HL-60 (cell line): ENCODE data around the gene NPNT.

Experiments
- CTCF ChIP-seq: IDR thresholded peaks from one replicate; pipeline ENCODE4 v1.5.1; 2011; ENCODE audit warnings: low read length, control low read depth, inconsistent platforms; ENCODE audit not compliant: insufficient read depth
- GABPA ChIP-seq: IDR thresholded peaks from 2 replicates; pipeline ENCODE4 v1.6.1; 2012; ENCODE audit warnings: low read depth
- POLR2AphosphoS5 ChIP-seq: IDR thresholded peaks from 2 replicates; pipeline ENCODE4 v1.6.1; 2012; ENCODE audit warnings: low read depth
- REST ChIP-seq: IDR thresholded peaks from 2 replicates; pipeline ENCODE4 v1.6.1; 2012; ENCODE audit warnings: low read depth; ENCODE audit not compliant: insufficient replicate concordance
- SPI1 ChIP-seq: IDR thresholded peaks from 2 replicates; pipeline ENCODE4 v1.6.1; 2012; ENCODE audit warnings: low read depth, mild to moderate bottlenecking, borderline replicate concordance

- TF ChIP-seq POLR2AphosphoS5 (no peak), CTCF (no peak), REST (no peak), GABPA (no peak), SPI1 (no peak)
Measured at GRCh38 chr4:105870963-105871362, 24.3 kb upstream of the NPNT start.
